A549 (cell line): ENCODE data around the gene C4BPB. TPM values are rescaled to one million over a fixed set of nuclear protein-coding genes. Genes with fewer than 3 reads are reported as not detected.

ENCODE experiments used
- ATAC-seq, 2 experiments: fragments of 200-7000 bp in 1 of 2; fragments of >200 bp in 1 of 2; cut with Nextera tagmentation in 1 of 2; cut with Tn5 transposase in 1 of 2; 3 replicates each; pipeline versions ENCODE4 v1.8.0 to v1.9.1; 2018 to 2020; ENCODE audit warnings: mild to moderate bottlenecking in 1 of 2, moderate library complexity in 1 of 2
- CTCF ChIA-PET: fragments of 300-600 bp; sonication (Branson Sonifier 250); formaldehyde crosslinking; extraction: SDS; loops from one replicate; lab custom pipeline; 2021; ENCODE audit warnings: antibody characterized with exemption, inconsistent platforms; lab: Yijun Ruan, JAX
- POLR2A ChIA-PET: fragments of 350-600 bp; formaldehyde crosslinking; extraction: SDS; loops from one replicate; lab custom pipeline; 2021; ENCODE audit warnings: antibody characterized with exemption, inconsistent platforms; lab: Yijun Ruan, JAX
- DNase-seq, 2 experiments: peaks; one replicate each; pipeline versions ENCODE4 v3.0.0 to v3.0.0-alpha.2; 2011 to 2016; ENCODE audit warnings: low read depth in 1 of 2, low spot score in 1 of 2
- FAIRE-seq: peaks from 2 replicates; lab custom pipeline; 2011; peaks lifted over from hg19 to GRCh38; lab: Jason Lieb, UNC
- H3K27ac ChIP-seq, 2 experiments: fragments of >200 bp; sonication (Bioruptor Twin); formaldehyde crosslinking; 3 replicates each; pipeline ENCODE4 v1.5.1; 2016 to 2017
- H3K4me1 ChIP-seq: fragments of >200 bp; sonication (Bioruptor Twin); formaldehyde crosslinking; 3 replicates; pipeline ENCODE4 v1.6.1; 2016
- H3K4me2 ChIP-seq: fragments of >200 bp; sonication (Bioruptor Twin); formaldehyde crosslinking; 3 replicates; pipeline ENCODE4 v1.6.1; 2016
- H3K4me3 ChIP-seq: fragments of >200 bp; sonication (Bioruptor Twin); formaldehyde crosslinking; 3 replicates; pipeline ENCODE4 v1.5.1; 2016
- H3K9me3 ChIP-seq: fragments of >200 bp; sonication (Bioruptor Twin); formaldehyde crosslinking; 3 replicates; pipeline ENCODE4 v1.6.1; 2016
- BCL3 ChIP-seq: fragments of >200 bp; sonication (Bioruptor Twin); formaldehyde crosslinking; IDR thresholded peaks from 3 replicates; pipeline ENCODE4 v1.6.1; 2016
- BHLHE40 ChIP-seq: IDR thresholded peaks from 2 replicates; pipeline ENCODE4 v1.6.1; 2012; ENCODE audit warnings: low read depth, low read length, inconsistent platforms
- CBX2 ChIP-seq: fragments of 200-600 bp; sonication (generic); IDR thresholded peaks from 2 replicates; pipeline ENCODE4 v1.6.1; 2016; ENCODE audit warnings: low read depth, mild to moderate bottlenecking, borderline replicate concordance
- CEBPB ChIP-seq, 2 experiments: fragments of >200 bp in 1 of 2; sonication (Bioruptor Twin) in 1 of 2; formaldehyde crosslinking in 1 of 2; IDR thresholded peaks; 2 replicates each; pipeline ENCODE4 v1.6.1; 2012 to 2016
- CHD2 ChIP-seq: fragments of 150-350 bp; IDR thresholded peaks from 2 replicates; pipeline ENCODE4 v1.6.1; 2014; ENCODE audit warnings: low read length; ENCODE audit not compliant: partially characterized antibody
- CHD4 ChIP-seq: fragments of 200-600 bp; sonication (generic); IDR thresholded peaks from 2 replicates; pipeline ENCODE4 v1.6.1; 2016; ENCODE audit warnings: antibody characterized with exemption, mild to moderate bottlenecking, borderline replicate concordance
- CTCF ChIP-seq: fragments of >200 bp; sonication (Bioruptor Twin); formaldehyde crosslinking; IDR thresholded peaks from 3 replicates; pipeline ENCODE4 v1.5.1; 2016
- EHF ChIP-seq: fragments of 250-450 bp; sonication (Bioruptor Pico); IDR thresholded peaks from 2 replicates; pipeline ENCODE4 v1.5.0; 2020; ENCODE audit warnings: mild to moderate bottlenecking
- EHMT2 ChIP-seq: fragments of 200-600 bp; sonication (generic); IDR thresholded peaks from 2 replicates; pipeline ENCODE4 v1.6.1; 2016; ENCODE audit warnings: antibody characterized with exemption, low read depth, mild to moderate bottlenecking, moderate library complexity
- ELK1 ChIP-seq: fragments of 150-350 bp; IDR thresholded peaks from 2 replicates; pipeline ENCODE4 v1.6.1; 2014; ENCODE audit warnings: low read depth, mild to moderate bottlenecking, low read length
- FOXS1 ChIP-seq: fragments of 250-450 bp; sonication (Bioruptor Pico); IDR thresholded peaks from 2 replicates; pipeline ENCODE4 v1.5.0; 2020; ENCODE audit warnings: mild to moderate bottlenecking, moderate library complexity
- HOXA7 ChIP-seq: fragments of 250-450 bp; sonication (Bioruptor Pico); IDR thresholded peaks from 2 replicates; pipeline ENCODE4 v1.5.0; 2020; ENCODE audit warnings: mild to moderate bottlenecking, moderate library complexity
- JUN ChIP-seq, 2 experiments: fragments of >200 bp; sonication (Bioruptor Twin); formaldehyde crosslinking; IDR thresholded peaks; 2 replicates in 1 of 2; 3 replicates in 1 of 2; pipeline ENCODE4 v1.6.1; 2016 to 2017
- MAFK ChIP-seq: fragments of 450-650 bp; IDR thresholded peaks from 2 replicates; pipeline ENCODE4 v1.6.1; 2014; ENCODE audit not compliant: partially characterized antibody
- MAX ChIP-seq: IDR thresholded peaks from 2 replicates; pipeline ENCODE4 v1.6.1; 2012
- MAZ ChIP-seq: fragments of 150-350 bp; IDR thresholded peaks from 2 replicates; pipeline ENCODE4 v1.6.1; 2014; ENCODE audit warnings: antibody characterized with exemption, low read depth, low read length, borderline replicate concordance
- MYC ChIP-seq: IDR thresholded peaks from 2 replicates; pipeline ENCODE4 v1.6.1; 2012; ENCODE audit warnings: mild to moderate bottlenecking, inconsistent platforms, low read length, improper control_type of control experiment, borderline replicate concordance
- NPAS2 ChIP-seq: fragments of 250-450 bp; sonication (Bioruptor Pico); IDR thresholded peaks from 2 replicates; pipeline ENCODE4 v1.8.0; 2022; ENCODE audit warnings: mild to moderate bottlenecking, moderate library complexity, borderline replicate concordance
- POLR2AphosphoS2 ChIP-seq: conservative IDR thresholded peaks from 2 replicates; pipeline ENCODE4 v1.6.1; 2012; ENCODE audit warnings: low read length, improper control_type of control experiment, inconsistent platforms
- RCOR1 ChIP-seq: fragments of 150-350 bp; IDR thresholded peaks from 2 replicates; pipeline ENCODE4 v1.6.1; 2014; ENCODE audit warnings: antibody characterized with exemption, low read length, low read depth
- TFCP2L1 ChIP-seq: fragments of 250-450 bp; sonication (Bioruptor Pico); IDR thresholded peaks from 2 replicates; pipeline ENCODE4 v1.5.0; 2021; ENCODE audit warnings: mild to moderate bottlenecking
- TP53 ChIP-seq: fragments of 250-450 bp; sonication (Bioruptor Pico); IDR thresholded peaks from 2 replicates; pipeline ENCODE4 v1.5.0; 2021; ENCODE audit warnings: mild to moderate bottlenecking, moderate library complexity
- USF2 ChIP-seq: fragments of 450-650 bp; IDR thresholded peaks from 2 replicates; pipeline ENCODE4 v1.6.1; 2014; ENCODE audit warnings: antibody characterized with exemption
- ZC3H11A ChIP-seq: fragments of 450-650 bp; IDR thresholded peaks from 2 replicates; pipeline ENCODE4 v1.6.1; 2014; ENCODE audit warnings: antibody characterized with exemption, mild to moderate bottlenecking
- ZNF302 ChIP-seq: fragments of 250-450 bp; sonication (Bioruptor Pico); IDR thresholded peaks from 2 replicates; pipeline ENCODE4 v1.9.0; 2021; ENCODE audit warnings: inconsistent platforms, mild to moderate bottlenecking, moderate library complexity
- WGBS: methylation state at CpG from one replicate; pipeline ENCODE4 v1.1.6; 2017; ENCODE audit errors: missing lambda C conversion rate; 5-methylcytosine and 5-hydroxymethylcytosine counted together
- polyA plus RNA-seq, 4 experiments: library from polyadenylated mRNA; depleted of rRNA in 3 of 4; stranded (reverse); fragments of >200 nt; fragmentation: RNase III in 1 of 4; extraction: RNeasy Plus Mini Kit Qiagen cat#74134 plus additional on column Dnase treatment in 1 of 4; gene quantifications; 2 replicates in 3 of 4; 3 replicates in 1 of 4; pipeline ENCODE4 v1.2.3, GENCODE V29; 2011 to 2017

The C4BPB gene
- polyA plus RNA-seq, 2 of the 4 experiments (the other 2 are of a cell fraction), result 0.74 to 5.1 TPM

GRCh38 chr1:207103892-207104373, 15.3 kb downstream of the C4BPB start, which contains the start of gene C4BPA:
Gene C4BPA, plus strand, starts transcription at chr1:207104233. Its CDS starts 8,793 bp downstream, at chr1:207113026.
- ChIA-PET POLR2A (no interaction called here), CTCF (interaction anchor here (0.6 to 2.0 kb wide), 4 partner anchors 19 to 395 kb away, joined by 3 to 5 read pairs (median 4); no protein-coding TSS in a partner anchor)
- peak in 1 of 2 experiments; percentile 51; a peak in 2 of 6 replicates for ATAC-seq
- Histone ChIP-seq H3K4me2 (peak within 1 kb of the TSS; percentile 39), H3K9me3 (no peaks in the 10 kb centered on the region), H3K4me3 (no peak within 1 kb of the TSS), H3K4me1 (peaks cover 11% of the 10 kb centered on the region; the same call in 2 of the 3 replicates), H3K27ac (0 out of 6 replicates have a peak within 1 kb of the TSS, but pooled peaks of 1 of the 2 experiments have one; percentile 6)
- WGBS, result 44% methylated on average over 7 of the region's 7 CpGs
- TF ChIP-seq CEBPB (IDR thresholded peaks at IDR 0.05), result peak; percentile 55 to 81; a peak in 3 of 4 replicates
- no peak for TF ChIP-seq TFCP2L1
- peak in 1 of 2 experiments; percentile 28 for DNase-seq
- no peak for FAIRE-seq

GRCh38 chr1:207109004-207109403, 20.3 kb downstream of the C4BPB start:
- FAIRE-seq (no peak), ATAC-seq (no peak), DNase-seq (no peak)
- ChIA-PET CTCF (interaction anchor here (0.6 to 1.0 kb wide), 2 partner anchors 181 to 405 kb away, joined by 3 read pairs; no protein-coding TSS in a partner anchor), POLR2A (no interaction called here)
- H3K9me3 ChIP-seq, result no peaks in the 10 kb centered on the region
- H3K4me1 ChIP-seq, result peaks cover 4% of the 10 kb centered on the region; the same call in 2 of the 3 replicates
- H3K27ac ChIP-seq, result no peak overlapping the region
- TF ChIP-seq MAFK, result no peak
- TF ChIP-seq HOXA7 (CRISPR knock-in tag), result no peak
- TF ChIP-seq EHF (CRISPR knock-in tag), result no peak
- no peak for TF ChIP-seq BHLHE40
- TF ChIP-seq ZNF302, result no peak
- TF ChIP-seq EHMT2, result no peak
- TF ChIP-seq CBX2, result no peak
- no peak for TF ChIP-seq NPAS2 (CRISPR knock-in tag)
- no peak for TF ChIP-seq MAZ
- 72% methylated on average over 2 of the region's 3 CpGs for WGBS
- H3K4me3 ChIP-seq, result no peak overlapping the region
- H3K4me2 ChIP-seq, result no peak overlapping the region

GRCh38 chr1:207112616-207113296, 24.1 kb downstream of the C4BPB start:
- Histone ChIP-seq H3K9me3 (no peaks in the 10 kb centered on the region), H3K4me3 (no peak overlapping the region), H3K4me1 (no peaks in the 10 kb centered on the region), H3K4me2 (no peak overlapping the region), H3K27ac (no peak overlapping the region)
- ATAC-seq (no peak), DNase-seq (no peak), FAIRE-seq (no peak)
- WGBS, result 33% methylated on average over 2 of the region's 2 CpGs
- TF ChIP-seq ELK1 (no peak), CBX2 (no peak), FOXS1 (CRISPR knock-in tag) (no peak), MAX (no peak), JUN (IDR thresholded peaks at IDR 0.05) (no peak)
- ChIA-PET POLR2A (no interaction called here), CTCF (no interaction called here)

GRCh38 chr1:207115269-207115668, 26.6 kb downstream of the C4BPB start:
- H3K9me3 ChIP-seq, result no peaks in the 10 kb centered on the region
- CTCF ChIA-PET, result interaction anchor here (1.0 kb wide), 1 partner anchor 505 kb away, joined by 3 read pairs; no protein-coding TSS in a partner anchor
- POLR2A ChIA-PET, result no interaction called here
- no peak overlapping the region for H3K27ac ChIP-seq
- DNase-seq, result no peak
- no peak overlapping the region for H3K4me3 ChIP-seq
- H3K4me1 ChIP-seq, result no peaks in the 10 kb centered on the region
- ATAC-seq, result no peak
- FAIRE-seq, result no peak
- WGBS, result 80% methylated on average over 5 of the region's 5 CpGs
- no peak overlapping the region for H3K4me2 ChIP-seq
- TF ChIP-seq CHD4 (no peak), BCL3 (no peak), TP53 (CRISPR knock-in tag) (no peak), CHD2 (no peak), JUN (IDR thresholded peaks at IDR 0.05) (no peak), RCOR1 (no peak), FOXS1 (CRISPR knock-in tag) (no peak), POLR2AphosphoS2 (no peak), USF2 (no peak), ZC3H11A (no peak), MYC (no peak), CTCF (no peak)
